PC-9 (cell line): ENCODE measurements around the gene WDFY3. TPM values are rescaled to one million over a fixed set of nuclear protein-coding genes. Genes with fewer than 3 reads are reported as not detected.

Source experiments
- BruUV-seq: library from RNA; stranded (reverse); fragments of 400-500 nt; replicated peaks from 2 replicates; lab custom pipeline; 2021; lab: Mats Ljungman, UMichigan
- CTCF ChIA-PET: fragments of 300-600 bp; sonication (Branson Sonifier 250); formaldehyde crosslinking; loops from one replicate; lab custom pipeline; 2022; ENCODE audit warnings: antibody characterized with exemption; lab: Charles Lee
- POLR2A ChIA-PET: fragments of 300-600 bp; sonication (Branson Sonifier 250); formaldehyde crosslinking; loops from one replicate; lab custom pipeline; 2022; ENCODE audit warnings: antibody characterized with exemption; ENCODE audit not compliant: unreplicated experiment; lab: Charles Lee
- DNase-seq, 2 experiments: peaks; one replicate each; pipeline versions ENCODE4 v3.0.0 to v3.0.0-alpha.2; 2015 to 2022; ENCODE audit warnings: mixed read lengths in 1 of 2
- H2AFZ ChIP-seq: fragments of 200-600 bp; sonication (generic); 2 replicates; pipeline ENCODE4 v1.8.1; 2017; ENCODE audit warnings: antibody characterized with exemption
- H3F3A ChIP-seq: fragments of 200-600 bp; sonication (generic); 2 replicates; pipeline ENCODE4 v1.8.1; 2017; ENCODE audit warnings: antibody characterized with exemption, mild to moderate bottlenecking, low read depth; ENCODE audit not compliant: insufficient read depth
- H3K27ac ChIP-seq: fragments of 200-600 bp; sonication (generic); 2 replicates; pipeline ENCODE4 v1.6.1; 2016; ENCODE audit warnings: mixed run types
- H3K27me3 ChIP-seq: fragments of 200-600 bp; sonication (generic); 2 replicates; pipeline ENCODE4 v1.6.1; 2016; ENCODE audit warnings: low read depth, mixed run types; ENCODE audit not compliant: insufficient read depth
- H3K36me3 ChIP-seq: fragments of 200-600 bp; sonication (generic); 2 replicates; pipeline ENCODE4 v1.6.1; 2016; ENCODE audit warnings: low read depth, mixed run types
- H3K4me1 ChIP-seq: fragments of 200-600 bp; sonication (generic); replicated peaks from 2 replicates; pipeline ENCODE4 v1.6.1; 2016; ENCODE audit warnings: mixed run types; ENCODE audit not compliant: insufficient read depth
- H3K4me2 ChIP-seq: fragments of 200-600 bp; sonication (generic); 2 replicates; pipeline ENCODE4 v1.6.1; 2017; ENCODE audit warnings: mixed run types
- H3K4me3 ChIP-seq: fragments of 200-600 bp; sonication (generic); 2 replicates; pipeline ENCODE4 v1.6.1; 2016; ENCODE audit warnings: mixed run types
- H3K79me2 ChIP-seq: fragments of 200-600 bp; sonication (generic); 2 replicates; pipeline ENCODE4 v1.6.1; 2017; ENCODE audit warnings: low read depth, mixed run types
- H3K9me2 ChIP-seq: fragments of 200-600 bp; sonication (generic); 2 replicates; pipeline ENCODE4 v1.8.1; 2017; ENCODE audit warnings: mild to moderate bottlenecking; ENCODE audit not compliant: insufficient read depth
- H3K9me3 ChIP-seq: fragments of 200-600 bp; sonication (generic); 2 replicates; pipeline ENCODE4 v1.8.1; 2016; ENCODE audit warnings: low read depth; ENCODE audit not compliant: insufficient read depth
- H4K20me1 ChIP-seq: fragments of 200-600 bp; sonication (generic); 2 replicates; pipeline ENCODE4 v1.8.1; 2017; ENCODE audit not compliant: insufficient read depth
- CTCF ChIP-seq: fragments of 200-600 bp; sonication (generic); conservative IDR thresholded peaks from 2 replicates; pipeline ENCODE4 v1.6.1; 2017; ENCODE audit warnings: mixed run types, antibody characterized with exemption, mild to moderate bottlenecking, moderate library complexity
- EZH2 ChIP-seq: fragments of 200-600 bp; sonication (generic); IDR thresholded peaks from 2 replicates; pipeline ENCODE4 v1.8.0; 2017; ENCODE audit warnings: antibody characterized with exemption, low read depth
- intact Hi-C: fragments of 100-400 bp; cut with micrococcal nuclease; formaldehyde crosslinking; loops from one replicate; pipeline ENCODE4 v1.10.0; 2022; ENCODE audit not compliant: unreplicated experiment
- total RNA-seq: library from RNA; stranded (reverse); gene quantifications from 2 replicates; pipeline ENCODE4 v1.2.3, GENCODE V29; 2021

WDFY3 gene
- total RNA-seq, 1 experiment from 2014 or later, result 35.4 TPM

- Histone ChIP-seq H3K9me3 (no peaks in the 10 kb centered on the region), H3K79me2 (no peaks in the 10 kb centered on the region), H3K4me1 (no peaks in the 10 kb centered on the region), H3K4me3 (no peak overlapping the region), H4K20me1 (no peaks in the 10 kb centered on the region), H3K4me2 (no peak overlapping the region), H3K9me2 (no peaks in the 10 kb centered on the region), H3K27me3 (no peaks in the 10 kb centered on the region), H3K27ac (no peak overlapping the region), H3F3A (no peaks in the 10 kb centered on the region), H2AFZ (no peak overlapping the region), H3K36me3 (no peaks in the 10 kb centered on the region)
- TF ChIP-seq CTCF, result no peak
- no peak for TF ChIP-seq EZH2
- ChIA-PET POLR2A (no interaction called here), CTCF (no interaction called here)
- intact Hi-C loops, result no loop called here
- DNase-seq, result no peak
- BruUV-seq, result no TSS peak
Observed at GRCh38 chr4:84862064-84862463, 104.4 kb downstream of the WDFY3 start.

- no TSS peak for BruUV-seq
- Histone ChIP-seq H3K9me3 (no peaks in the 10 kb centered on the region), H3K27ac (no peak overlapping the region), H3K4me1 (0 out of 2 replicates have a peak, but pooled peaks cover 2% of the 10 kb centered on the region), H2AFZ (no peak overlapping the region), H3K79me2 (no peaks in the 10 kb centered on the region), H3K4me2 (no peak overlapping the region), H3F3A (no peaks in the 10 kb centered on the region), H3K36me3 (no peaks in the 10 kb centered on the region), H3K9me2 (no peaks in the 10 kb centered on the region), H3K27me3 (no peaks in the 10 kb centered on the region), H4K20me1 (no peaks in the 10 kb centered on the region), H3K4me3 (no peak overlapping the region)
- intact Hi-C loops, result no loop called here
- TF ChIP-seq EZH2 (no peak), CTCF (no peak)
- ChIA-PET POLR2A (no interaction called here), CTCF (no interaction called here)
- DNase-seq, result no peak
Observed at GRCh38 chr4:84857296-84857695, 109.2 kb downstream of the WDFY3 start.

- Histone ChIP-seq H2AFZ (no peak overlapping the region), H3K4me2 (no peak overlapping the region), H3K79me2 (no peaks in the 10 kb centered on the region), H4K20me1 (no peaks in the 10 kb centered on the region), H3F3A (no peaks in the 10 kb centered on the region), H3K36me3 (no peaks in the 10 kb centered on the region), H3K4me3 (no peak overlapping the region), H3K27me3 (no peaks in the 10 kb centered on the region), H3K27ac (no peak overlapping the region), H3K9me3 (no peaks in the 10 kb centered on the region), H3K9me2 (no peaks in the 10 kb centered on the region), H3K4me1 (0 out of 2 replicates have a peak, but pooled peaks cover 6% of the 10 kb centered on the region)
- no peak for TF ChIP-seq EZH2
- TF ChIP-seq CTCF, result no peak
- ChIA-PET POLR2A (no interaction called here), CTCF (no interaction called here)
- DNase-seq, result no peak
- BruUV-seq, result no TSS peak
- intact Hi-C loops, result no loop called here
Observed at GRCh38 chr4:84856468-84857049, 109.9 kb downstream of the WDFY3 start.
